Muscle layer of duodenum (tissue), 2 donors: ENCODE data around the gene CDK9.

Experiments
- H3K27ac ChIP-seq: one replicate; pipeline ENCODE4 v1.7.0; 2013; ENCODE audit warnings: mild to moderate bottlenecking, low read length
- H3K27me3 ChIP-seq: one replicate; pipeline ENCODE4 v1.7.0; 2013; ENCODE audit warnings: low read depth, mild to moderate bottlenecking, control low read depth, low read length
- H3K36me3 ChIP-seq, 2 donors: one replicate each; pipeline ENCODE4 v1.7.0; 2013; ENCODE audit warnings: low read length in 2 of 2, control low read depth in 1 of 2, mild to moderate bottlenecking in 1 of 2; ENCODE audit not compliant: insufficient read depth in 2 of 2, control insufficient read depth in 1 of 2
- H3K4me1 ChIP-seq, 2 donors: one replicate each; pipeline ENCODE4 v1.7.0; 2013; ENCODE audit warnings: low read length in 2 of 2, mild to moderate bottlenecking in 2 of 2, control low read depth in 1 of 2, moderate library complexity in 1 of 2; ENCODE audit not compliant: insufficient read depth in 2 of 2, control insufficient read depth in 1 of 2
- H3K4me3 ChIP-seq, 2 donors: one replicate each; pipeline ENCODE4 v1.7.0; 2013; ENCODE audit warnings: low read length in 2 of 2, low read depth in 1 of 2, mild to moderate bottlenecking in 1 of 2
- H3K9me3 ChIP-seq, 2 donors: one replicate each; pipeline ENCODE4 v1.7.0; 2013; ENCODE audit warnings: low read length in 2 of 2, control low read depth in 1 of 2, mild to moderate bottlenecking in 1 of 2; ENCODE audit not compliant: control insufficient read depth in 1 of 2
- donor health status: healthy.

Gene CDK9

GRCh38 chr9:127783111-127784008, 2.5 kb upstream of the CDK9 start:
- no peaks in the 10 kb centered on the region for H3K9me3 ChIP-seq
- peaks cover 12 to 19% of the 10 kb centered on the region in 2 donors for H3K36me3 ChIP-seq
- peaks cover 5 to 33% of the 10 kb centered on the region in 2 donors for H3K4me1 ChIP-seq
- no peaks in the 10 kb centered on the region for H3K27me3 ChIP-seq
- peak overlapping the region; percentile 35 for H3K27ac ChIP-seq
- no peak overlapping the region for H3K4me3 ChIP-seq

- Histone ChIP-seq H3K27me3 (no peaks in the 10 kb centered on the region), H3K27ac (no peak overlapping the region), H3K4me3 (peak overlapping the region; percentile 39 to 99), H3K4me1 (peaks cover 5 to 20% of the 10 kb centered on the region in 2 donors), H3K36me3 (peaks cover 30 to 38% of the 10 kb centered on the region in 2 donors), H3K9me3 (no peaks in the 10 kb centered on the region)
Observed at GRCh38 chr9:127785023-127785932, 556 bp upstream of the CDK9 start.

GRCh38 chr9:127786773-127787104, 905 bp downstream of the CDK9 start:
- peaks cover 5 to 20% of the 10 kb centered on the region in 2 donors for H3K4me1 ChIP-seq
- no peaks in the 10 kb centered on the region for H3K27me3 ChIP-seq
- peak overlapping the region; percentile 76 to 99 for H3K4me3 ChIP-seq
- peak overlapping the region; percentile 45 for H3K27ac ChIP-seq
- H3K9me3 ChIP-seq = no peaks in the 10 kb centered on the region
- peaks cover 40 to 52% of the 10 kb centered on the region in 2 donors for H3K36me3 ChIP-seq

GRCh38 chr9:127788337-127789011, 2.6 kb downstream of the CDK9 start:
- no peaks in the 10 kb centered on the region for H3K27me3 ChIP-seq
- no peaks in the 10 kb centered on the region for H3K9me3 ChIP-seq
- H3K27ac ChIP-seq = no peak overlapping the region
- peaks cover 40 to 66% of the 10 kb centered on the region in 2 donors for H3K36me3 ChIP-seq
- peaks cover 5 to 20% of the 10 kb centered on the region in 2 donors for H3K4me1 ChIP-seq
- no peak overlapping the region for H3K4me3 ChIP-seq

- Histone ChIP-seq H3K27me3 (no peaks in the 10 kb centered on the region), H3K27ac (no peak overlapping the region), H3K4me1 (peaks cover 5 to 19% of the 10 kb centered on the region in 2 donors), H3K36me3 (peaks cover 40 to 66% of the 10 kb centered on the region in 2 donors), H3K9me3 (no peaks in the 10 kb centered on the region), H3K4me3 (no peak overlapping the region)
Observed at GRCh38 chr9:127789179-127789578, 3.3 kb downstream of the CDK9 start.

- Histone ChIP-seq H3K9me3 (no peaks in the 10 kb centered on the region), H3K4me1 (peaks cover 5 to 12% of the 10 kb centered on the region in 2 donors), H3K4me3 (no peak overlapping the region), H3K27me3 (no peaks in the 10 kb centered on the region), H3K36me3 (peaks cover 40 to 66% of the 10 kb centered on the region in 2 donors), H3K27ac (no peak overlapping the region)
Observed at GRCh38 chr9:127790094-127790855, 4.4 kb downstream of the CDK9 start.

- Histone ChIP-seq H3K27ac (no peak overlapping the region), H3K9me3 (no peaks in the 10 kb centered on the region), H3K4me1 (peaks cover 5 to 15% of the 10 kb centered on the region in 2 donors), H3K4me3 (no peak overlapping the region), H3K27me3 (no peaks in the 10 kb centered on the region), H3K36me3 (peaks cover 40 to 64% of the 10 kb centered on the region in 2 donors)
Observed at GRCh38 chr9:127791085-127791484, 5.3 kb downstream of the CDK9 start.

GRCh38 chr9:127792417-127793031, 6.7 kb downstream of the CDK9 start:
- no peaks in the 10 kb centered on the region for H3K27me3 ChIP-seq
- H3K4me3 ChIP-seq = no peak overlapping the region
- H3K4me1 ChIP-seq = peaks cover 7 to 14% of the 10 kb centered on the region in 2 donors
- peaks cover 37 to 55% of the 10 kb centered on the region in 2 donors for H3K36me3 ChIP-seq
- H3K27ac ChIP-seq = no peak overlapping the region
- no peaks in the 10 kb centered on the region for H3K9me3 ChIP-seq

- Histone ChIP-seq H3K9me3 (no peaks in the 10 kb centered on the region), H3K36me3 (peaks cover 30 to 48% of the 10 kb centered on the region in 2 donors), H3K27me3 (no peaks in the 10 kb centered on the region), H3K4me3 (no peak overlapping the region), H3K27ac (no peak overlapping the region), H3K4me1 (peaks cover 3 to 12% of the 10 kb centered on the region in 2 donors)
Observed at GRCh38 chr9:127793093-127793708, 7.4 kb downstream of the CDK9 start.
